Measurements from ENCODE around the gene SH3RF3. TPM values are rescaled to one million over a fixed set of nuclear protein-coding genes. Genes with fewer than 3 reads are reported as not detected.

The SH3RF3 gene
- total RNA-seq, 1 donor from 2014 or later, result 0.47 TPM

DNA sequence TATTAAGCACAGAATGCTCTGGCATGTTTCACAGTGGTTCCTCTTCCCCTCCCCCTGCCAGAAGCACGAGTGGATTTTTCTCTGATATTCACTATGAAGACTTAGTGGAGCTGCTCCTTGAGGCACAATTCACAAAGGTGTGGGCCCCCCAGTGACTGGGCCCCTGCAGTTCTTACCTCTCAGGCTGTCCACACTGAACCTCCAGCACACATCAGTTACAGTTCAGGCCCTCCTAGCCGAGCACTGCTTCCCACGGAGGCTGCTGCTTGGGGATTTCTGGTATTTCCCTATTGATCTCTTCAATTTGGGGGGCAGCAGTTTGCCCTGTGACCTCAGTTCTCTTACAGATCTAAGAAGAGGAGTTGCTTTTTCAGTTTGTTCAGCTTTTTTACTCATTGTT, 236.1 kb downstream of the SH3RF3 start:
- Mint-ChIP-seq H3K9me3 (no peaks in the 10 kb centered on the region), H3K27me3 (peaks cover 22% of the 10 kb centered on the region), H3K36me3 (ENCODE audit: low read depth) (no peaks in the 10 kb centered on the region), H3K27ac (no peak overlapping the region), H3K4me3 (no peak overlapping the region), H3K4me1 (no peaks in the 10 kb centered on the region)
- intact Hi-C loops (cut with micrococcal nuclease), result loop anchor here (5.0 kb wide), 1 partner anchor 43 kb away; no protein-coding TSS in a partner anchor
- DNase-seq, result no peak

DNA sequence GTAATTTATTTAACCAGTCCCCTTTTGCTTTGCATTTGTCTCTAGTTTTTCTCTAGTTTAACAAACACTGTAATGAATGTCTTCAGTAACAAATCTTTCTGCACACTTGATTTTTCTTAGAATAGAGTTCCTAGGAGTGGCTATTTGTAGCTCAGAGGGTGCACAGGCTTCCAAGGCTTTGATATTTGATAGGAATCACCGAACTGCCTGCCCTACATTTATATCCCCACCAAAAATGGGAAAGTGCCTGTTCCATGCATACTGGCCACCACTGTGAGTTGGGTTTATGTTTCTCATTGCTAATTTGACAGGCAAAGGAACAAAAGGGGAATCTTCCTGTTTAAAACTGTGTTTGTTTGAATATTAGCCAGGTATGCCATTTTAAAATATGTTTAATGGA, 238.7 kb downstream of the SH3RF3 start:
- no peak for DNase-seq
- Mint-ChIP-seq H3K36me3 (ENCODE audit: low read depth) (no peaks in the 10 kb centered on the region), H3K9me3 (no peaks in the 10 kb centered on the region), H3K27ac (no peak overlapping the region), H3K27me3 (peaks cover 13% of the 10 kb centered on the region), H3K4me1 (no peaks in the 10 kb centered on the region), H3K4me3 (no peak overlapping the region)
- intact Hi-C loops (cut with micrococcal nuclease), result loop anchor here (5.0 kb wide), 1 partner anchor 45 kb away; no protein-coding TSS in a partner anchor

DNA sequence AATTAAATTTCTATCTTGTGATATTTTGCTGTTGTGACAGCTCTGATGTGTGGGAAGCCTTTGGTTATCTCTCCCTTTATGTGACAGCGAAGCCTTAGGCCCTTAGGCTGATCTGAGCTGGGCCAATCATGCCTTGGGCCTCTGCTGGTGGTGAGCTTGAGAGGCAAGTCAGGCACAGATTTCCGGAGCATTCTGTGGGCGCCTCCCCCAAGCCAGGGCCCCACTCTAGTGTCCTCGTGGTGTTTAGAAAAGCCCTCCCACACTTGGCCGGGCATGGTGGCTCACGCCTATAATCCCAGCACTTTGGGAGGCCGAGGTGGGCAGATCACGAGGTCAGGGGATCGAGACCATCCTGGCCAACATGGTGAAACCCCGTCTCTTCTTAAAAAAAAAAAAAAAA, 239.8 kb downstream of the SH3RF3 start:
- Mint-ChIP-seq H3K27me3 (peaks cover 5% of the 10 kb centered on the region), H3K4me1 (no peaks in the 10 kb centered on the region), H3K27ac (no peak overlapping the region), H3K9me3 (no peaks in the 10 kb centered on the region), H3K36me3 (ENCODE audit: low read depth) (no peaks in the 10 kb centered on the region), H3K4me3 (no peak overlapping the region)
- intact Hi-C loops (cut with micrococcal nuclease), result loop anchor here (5.0 kb wide), 1 partner anchor 46 kb away; no protein-coding TSS in a partner anchor
- DNase-seq, result no peak

DNA sequence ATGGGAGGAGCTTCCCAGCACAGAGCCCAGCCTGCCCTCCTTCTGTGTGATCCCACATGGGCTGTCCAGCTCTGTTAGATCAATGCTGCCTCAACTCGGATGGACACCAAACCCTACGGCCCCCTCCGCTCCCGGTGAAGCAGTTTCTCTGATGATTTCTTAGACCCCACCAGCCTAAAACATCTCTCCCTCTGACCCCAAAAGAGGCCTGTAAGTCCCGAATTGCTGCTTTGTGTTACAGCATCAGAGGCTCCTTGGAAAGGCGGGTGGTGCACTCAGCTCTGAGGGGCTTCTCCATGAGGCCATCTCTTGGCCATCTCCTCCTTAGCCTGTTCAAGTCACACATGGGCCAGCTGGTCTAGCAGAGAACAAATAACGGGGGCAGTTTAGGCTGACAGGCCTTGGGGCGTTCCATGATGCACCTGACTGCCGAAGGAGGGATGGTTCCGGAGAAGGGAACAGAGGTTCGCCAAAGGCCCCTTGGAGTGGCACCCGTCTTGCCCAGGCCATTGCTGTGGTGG, 240.7 kb downstream of the SH3RF3 start:
- Mint-ChIP-seq H3K27me3 (no peaks in the 10 kb centered on the region), H3K9me3 (no peaks in the 10 kb centered on the region), H3K27ac (no peak overlapping the region), H3K36me3 (ENCODE audit: low read depth) (no peaks in the 10 kb centered on the region), H3K4me3 (no peak overlapping the region), H3K4me1 (no peaks in the 10 kb centered on the region)
- intact Hi-C loops (cut with micrococcal nuclease), result loop anchor here (5.0 kb wide), 1 partner anchor 47 kb away; no protein-coding TSS in a partner anchor
- DNase-seq, result no peak

DNA sequence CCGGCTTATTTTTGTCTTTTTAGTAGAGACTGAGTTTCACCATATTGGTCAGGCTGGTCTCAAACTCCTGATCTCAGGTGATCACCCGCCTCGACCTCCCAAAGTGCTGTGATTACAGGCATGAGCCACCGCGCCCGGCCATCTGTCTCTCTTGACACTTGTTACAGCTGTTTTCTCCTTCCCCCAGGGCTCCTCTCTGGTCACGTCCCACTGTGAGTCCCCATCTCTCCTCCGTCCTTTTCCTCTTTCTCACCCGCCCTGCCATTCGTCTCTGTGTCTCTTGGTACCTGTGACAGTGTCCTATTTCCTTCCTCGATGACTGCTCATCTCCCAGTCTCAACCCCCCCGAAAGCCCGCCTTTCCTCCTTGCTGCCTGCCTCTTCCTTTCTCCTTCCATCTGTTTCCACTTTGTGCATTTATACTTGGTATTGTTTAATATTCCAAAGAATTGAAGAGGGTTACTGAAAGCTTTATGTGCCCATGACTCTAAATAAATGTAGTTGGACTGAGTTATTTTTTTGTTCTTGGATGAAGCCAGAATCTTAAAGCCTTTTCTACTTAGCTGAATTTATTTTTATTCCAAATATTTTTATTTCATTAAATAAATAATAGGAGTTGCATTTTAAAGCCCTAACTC, 241.5 kb downstream of the SH3RF3 start:
- Mint-ChIP-seq H3K36me3 (ENCODE audit: low read depth) (no peaks in the 10 kb centered on the region), H3K9me3 (no peaks in the 10 kb centered on the region), H3K27ac (no peak overlapping the region), H3K4me3 (no peak overlapping the region), H3K4me1 (no peaks in the 10 kb centered on the region), H3K27me3 (no peaks in the 10 kb centered on the region)
- intact Hi-C loops (cut with micrococcal nuclease), result no loop called here
- DNase-seq, result no peak

DNA sequence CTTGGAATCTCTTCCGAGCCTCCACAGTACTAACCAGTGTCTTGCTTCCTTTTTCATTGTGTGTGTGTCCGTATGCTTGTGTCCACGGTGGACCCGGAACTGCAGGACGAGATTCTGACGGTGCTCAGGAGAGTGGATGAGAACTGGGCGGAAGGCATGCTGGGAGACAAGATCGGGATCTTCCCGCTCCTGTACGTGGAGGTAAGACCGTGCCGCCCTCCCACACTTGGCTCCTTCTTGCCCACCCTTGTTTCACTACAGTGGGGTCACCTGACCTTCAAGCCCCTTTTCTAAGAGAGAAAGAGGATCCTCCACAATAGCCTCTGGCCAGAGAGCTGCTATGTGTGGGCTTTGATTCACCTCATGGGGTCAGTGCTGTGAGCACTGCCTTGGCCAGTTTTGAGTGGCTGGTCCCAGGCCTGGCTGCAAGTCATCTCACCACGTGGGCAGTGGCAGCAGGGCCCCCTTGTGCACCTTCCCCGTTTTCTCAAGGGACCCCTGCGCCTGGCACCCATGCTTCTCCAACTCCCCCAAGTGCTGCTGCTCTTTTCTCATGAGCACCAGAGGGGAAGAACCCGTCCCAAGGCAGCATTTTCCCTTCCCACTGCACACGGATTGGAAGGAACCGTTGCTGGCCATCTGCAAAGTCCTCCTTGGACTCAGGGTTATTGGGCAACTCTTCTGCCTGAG, 242.6 kb downstream of the SH3RF3 start:
- Mint-ChIP-seq H3K4me3 (no peak overlapping the region), H3K27ac (no peak overlapping the region), H3K27me3 (no peaks in the 10 kb centered on the region), H3K9me3 (no peaks in the 10 kb centered on the region), H3K4me1 (no peaks in the 10 kb centered on the region), H3K36me3 (ENCODE audit: low read depth) (no peaks in the 10 kb centered on the region)
- no peak for DNase-seq
- intact Hi-C loops (cut with micrococcal nuclease), result no loop called here

DNA sequence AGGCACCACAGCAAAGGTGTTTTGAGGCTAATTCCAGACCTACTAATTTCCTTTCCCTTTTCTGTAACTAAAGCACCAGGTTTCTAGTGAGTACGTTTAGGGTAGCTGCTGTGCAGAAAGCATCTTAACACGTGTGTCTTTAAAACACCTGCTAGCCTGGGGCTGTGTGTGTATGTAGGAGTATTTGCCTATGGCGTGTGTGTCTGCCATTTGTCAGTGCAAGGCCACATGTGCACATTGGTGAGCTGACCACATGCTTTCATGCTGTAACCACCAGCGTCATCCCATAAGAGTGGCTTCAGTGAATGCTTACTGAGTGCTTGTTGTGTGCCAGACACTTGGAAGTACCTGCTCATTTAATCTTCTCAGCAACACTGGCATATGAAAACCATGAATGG, 243.2 kb downstream of the SH3RF3 start:
- no peaks in the 10 kb centered on the region for H3K9me3 Mint-ChIP-seq
- no peak overlapping the region for H3K4me3 Mint-ChIP-seq
- no peak for DNase-seq
- intact Hi-C loops (cut with micrococcal nuclease), result no loop called here
- no peaks in the 10 kb centered on the region for H3K4me1 Mint-ChIP-seq
- H3K36me3 Mint-ChIP-seq (ENCODE audit: low read depth), result no peaks in the 10 kb centered on the region
- no peaks in the 10 kb centered on the region for H3K27me3 Mint-ChIP-seq
- no peak overlapping the region for H3K27ac Mint-ChIP-seq

DNA sequence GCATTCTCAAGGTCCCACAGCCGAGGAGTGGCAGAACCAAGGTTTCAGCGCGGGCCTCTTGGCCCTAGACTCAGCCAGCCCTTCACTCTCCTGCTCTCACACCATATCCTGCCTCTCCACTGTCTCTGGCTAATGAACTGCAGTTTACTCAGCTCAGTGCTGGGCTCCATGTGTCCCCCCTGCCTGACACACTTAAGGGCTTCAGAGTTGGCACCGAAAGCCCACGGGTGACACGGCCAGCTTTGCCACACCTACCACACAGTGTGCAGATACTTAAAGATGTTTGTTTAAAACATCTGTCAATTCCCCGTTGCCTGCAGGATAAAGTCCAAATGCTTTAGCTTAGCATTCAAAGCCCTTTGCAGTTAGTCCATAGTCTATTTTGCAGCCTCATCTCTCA, 243.6 kb downstream of the SH3RF3 start:
- intact Hi-C loops (cut with micrococcal nuclease), result no loop called here
- Mint-ChIP-seq H3K4me3 (no peak overlapping the region), H3K4me1 (no peaks in the 10 kb centered on the region), H3K27me3 (no peaks in the 10 kb centered on the region), H3K27ac (no peak overlapping the region), H3K36me3 (ENCODE audit: low read depth) (no peaks in the 10 kb centered on the region), H3K9me3 (no peaks in the 10 kb centered on the region)
- DNase-seq, result no peak

DNA sequence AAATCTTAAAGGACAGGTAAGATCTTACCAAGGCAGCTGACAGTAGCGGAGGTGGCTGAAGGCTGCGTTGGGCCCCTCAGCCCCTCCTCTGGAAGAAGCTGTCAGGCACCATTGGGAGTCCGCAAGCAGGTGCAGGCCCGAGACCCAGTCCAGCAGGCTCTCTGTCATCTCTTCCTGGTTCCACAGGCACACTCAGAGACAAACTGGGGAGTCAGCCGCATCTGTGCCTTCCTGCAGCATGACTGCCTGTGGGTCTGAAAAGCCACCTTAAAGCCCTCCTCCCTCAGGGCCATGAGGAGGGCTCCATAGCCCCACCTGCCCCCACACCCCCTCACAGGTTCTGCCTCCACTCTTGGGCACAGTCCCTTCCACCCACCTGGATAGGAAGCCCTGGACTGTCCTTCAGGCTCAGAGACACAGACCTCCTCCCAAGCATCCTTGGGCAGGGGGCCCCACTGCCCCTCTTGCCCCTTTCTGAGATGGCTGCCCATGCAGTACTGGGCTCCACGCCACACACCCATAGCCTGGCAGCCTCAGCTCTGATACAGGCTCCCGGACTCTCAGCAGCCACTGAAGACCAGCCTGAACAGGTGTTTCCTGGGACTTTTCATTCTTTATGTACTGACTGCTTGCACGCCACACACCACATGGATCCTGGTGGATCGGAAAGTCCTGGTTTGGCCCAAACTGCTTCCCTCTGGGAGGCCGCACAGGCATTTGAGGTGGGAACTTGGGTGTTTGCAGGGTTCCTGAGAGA, 245.0 kb downstream of the SH3RF3 start:
- Mint-ChIP-seq H3K27ac (no peak overlapping the region), H3K27me3 (no peaks in the 10 kb centered on the region), H3K36me3 (ENCODE audit: low read depth) (no peaks in the 10 kb centered on the region), H3K4me3 (no peak overlapping the region), H3K9me3 (no peaks in the 10 kb centered on the region), H3K4me1 (no peaks in the 10 kb centered on the region)
- no peak for DNase-seq
- intact Hi-C loops (cut with micrococcal nuclease), result no loop called here

DNA sequence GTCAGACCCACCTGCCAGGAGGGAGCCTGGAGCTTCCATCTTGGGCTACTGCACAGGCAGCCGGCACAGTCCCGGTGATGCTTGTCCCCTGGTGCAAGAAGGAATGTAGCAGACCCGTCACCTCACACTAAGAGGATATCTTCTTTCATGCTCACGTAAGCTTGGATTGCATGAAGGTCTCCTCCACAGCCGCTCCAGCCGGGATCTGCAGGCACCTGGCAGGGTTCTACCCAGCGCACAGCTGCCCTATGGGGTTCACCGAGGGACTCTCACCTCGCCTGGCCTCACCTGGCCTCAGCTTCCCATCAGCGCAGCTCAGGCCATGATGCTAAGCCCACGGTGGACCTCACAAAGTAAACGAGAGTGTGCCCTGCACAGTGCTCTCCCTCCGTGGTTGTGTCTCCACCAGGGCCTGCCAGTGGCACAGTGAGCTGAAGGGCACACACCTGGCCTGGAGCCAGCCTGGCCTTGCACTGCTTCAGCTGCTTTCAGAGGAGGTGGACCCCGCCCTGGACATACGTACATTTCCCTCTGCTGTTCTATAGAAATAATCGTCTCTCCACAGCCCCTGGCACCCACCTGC, 245.6 kb downstream of the SH3RF3 start:
- Mint-ChIP-seq H3K4me3 (no peak overlapping the region), H3K27me3 (peaks cover 2% of the 10 kb centered on the region), H3K9me3 (no peaks in the 10 kb centered on the region), H3K36me3 (ENCODE audit: low read depth) (no peaks in the 10 kb centered on the region), H3K27ac (no peak overlapping the region), H3K4me1 (no peaks in the 10 kb centered on the region)
- intact Hi-C loops (cut with micrococcal nuclease), result no loop called here
- no peak for DNase-seq

DNA sequence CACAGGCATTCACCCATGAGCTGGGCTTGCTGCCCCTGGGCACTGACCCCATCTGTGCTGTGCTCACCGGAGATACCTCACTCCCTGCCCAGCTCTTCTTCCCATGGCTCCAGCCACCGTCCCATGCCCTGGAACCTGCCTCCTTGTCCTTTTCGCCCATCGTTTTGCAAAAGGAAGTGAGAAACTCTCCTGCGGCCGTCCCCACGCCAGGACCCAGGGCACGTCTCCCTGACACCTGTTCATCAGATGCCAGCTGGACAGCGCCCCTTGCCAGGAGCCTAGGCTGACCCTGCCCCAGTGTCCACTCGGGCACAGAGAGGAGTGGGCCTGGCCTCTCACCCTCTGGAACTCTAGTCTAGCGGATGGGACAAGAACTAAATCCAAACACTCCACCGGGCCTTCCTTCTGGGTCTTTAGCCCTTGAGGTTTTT, 246.1 kb downstream of the SH3RF3 start:
- intact Hi-C loops (cut with micrococcal nuclease), result no loop called here
- Mint-ChIP-seq H3K4me1 (no peaks in the 10 kb centered on the region), H3K36me3 (ENCODE audit: low read depth) (no peaks in the 10 kb centered on the region), H3K27ac (no peak overlapping the region), H3K4me3 (no peak overlapping the region), H3K27me3 (peaks cover 2% of the 10 kb centered on the region), H3K9me3 (no peaks in the 10 kb centered on the region)
- no peak for DNase-seq

DNA sequence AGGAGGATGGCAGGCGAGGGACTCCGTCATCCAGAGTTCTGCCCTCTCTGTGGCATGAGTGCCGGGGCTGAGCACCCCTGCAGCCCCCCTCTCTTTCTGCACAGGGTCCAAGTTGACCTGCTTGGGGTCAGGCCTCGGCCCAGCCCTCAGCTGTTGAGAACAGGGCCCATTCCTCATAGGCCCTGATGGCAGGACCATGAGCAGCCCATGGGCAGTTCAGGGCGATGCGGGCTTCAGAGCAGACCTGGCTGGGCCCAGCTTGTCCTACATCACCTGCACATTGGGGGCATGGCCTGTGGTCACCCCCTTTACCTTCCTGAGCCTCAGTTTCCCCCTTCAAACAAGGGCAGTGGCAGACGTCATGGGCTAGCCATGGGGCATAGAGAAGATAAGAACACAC, 246.7 kb downstream of the SH3RF3 start:
- H3K9me3 Mint-ChIP-seq, result no peaks in the 10 kb centered on the region
- no peak for DNase-seq
- H3K4me3 Mint-ChIP-seq, result no peak overlapping the region
- no peak overlapping the region for H3K27ac Mint-ChIP-seq
- peaks cover 2% of the 10 kb centered on the region for H3K27me3 Mint-ChIP-seq
- no peaks in the 10 kb centered on the region for H3K4me1 Mint-ChIP-seq
- no peaks in the 10 kb centered on the region for H3K36me3 Mint-ChIP-seq (ENCODE audit: low read depth)
- intact Hi-C loops (cut with micrococcal nuclease), result no loop called here

DNA sequence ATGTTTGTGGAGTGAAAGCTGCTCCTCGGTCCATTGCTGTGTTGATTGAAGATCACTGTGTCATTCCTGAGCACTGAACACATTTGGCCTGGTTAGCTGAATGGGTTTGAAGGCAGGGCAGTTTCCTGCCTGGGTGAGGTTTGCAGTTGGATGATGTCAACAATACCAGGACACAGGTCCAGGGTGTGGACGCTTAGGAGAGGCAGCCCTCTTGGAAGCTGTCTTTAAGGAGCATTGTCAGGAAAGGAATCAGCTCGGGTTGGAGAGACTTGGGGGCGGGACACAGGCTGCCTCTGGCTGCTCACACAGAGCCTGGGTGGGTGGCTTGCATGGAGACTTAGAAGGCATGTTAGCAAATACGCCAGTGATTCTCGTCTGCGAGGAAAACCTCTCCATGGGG, 247.1 kb downstream of the SH3RF3 start:
- Mint-ChIP-seq H3K4me3 (no peak overlapping the region), H3K27ac (no peak overlapping the region), H3K36me3 (ENCODE audit: low read depth) (no peaks in the 10 kb centered on the region), H3K4me1 (no peaks in the 10 kb centered on the region), H3K27me3 (peaks cover 2% of the 10 kb centered on the region), H3K9me3 (no peaks in the 10 kb centered on the region)
- no peak for DNase-seq
- intact Hi-C loops (cut with micrococcal nuclease), result no loop called here

Measured in activated CD4-positive, alpha-beta T cell treated with anti-CD3 and anti-CD28 coated beads, Interleukin-2, amount 10 ng/mL, durations not matched to agents 24 days and 14 days (primary cell).